NCI-H2227 (cell line): Measurements from ENCODE around the gene HEXB.
"Not testable (repeated sequence)": the region's sequence is repeated elsewhere in the genome, so short reads cannot be mapped to it uniquely, and the experiment has no call there.

ENCODE experiments used
- DNase-seq: peaks from one replicate; lab custom pipeline; 2025; ENCODE audit not compliant: unreplicated experiment; lab: John Stamatoyannopoulos, UW

HEXB gene

GRCh38 chr5:74725331-74725730 is 40.3 kb downstream of the HEXB start:
- DNase-seq: no peak

DNA sequence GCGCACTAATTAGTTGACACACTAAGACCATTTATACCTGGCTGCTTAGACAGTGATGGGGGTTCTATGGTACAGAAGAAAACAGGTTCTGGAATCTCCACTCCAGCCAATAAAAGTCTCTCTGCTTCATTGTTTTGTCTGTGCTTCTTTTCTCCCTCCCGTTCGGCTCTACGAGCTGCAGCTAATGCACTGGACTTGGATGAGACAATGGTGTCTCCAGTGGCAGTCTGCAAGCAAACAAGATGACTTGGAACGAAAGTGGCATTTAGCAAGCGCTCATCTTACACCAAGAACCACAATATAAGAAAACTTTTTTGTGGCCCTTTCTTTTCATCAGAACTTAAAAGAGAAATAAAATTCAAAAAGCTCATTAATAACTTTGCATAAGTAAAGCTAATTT is 51.7 kb downstream of the HEXB start:
- no peak for DNase-seq

GRCh38 chr5:74738406-74738805 is 53.4 kb downstream of the HEXB start:
- DNase-seq: no peak

DNA sequence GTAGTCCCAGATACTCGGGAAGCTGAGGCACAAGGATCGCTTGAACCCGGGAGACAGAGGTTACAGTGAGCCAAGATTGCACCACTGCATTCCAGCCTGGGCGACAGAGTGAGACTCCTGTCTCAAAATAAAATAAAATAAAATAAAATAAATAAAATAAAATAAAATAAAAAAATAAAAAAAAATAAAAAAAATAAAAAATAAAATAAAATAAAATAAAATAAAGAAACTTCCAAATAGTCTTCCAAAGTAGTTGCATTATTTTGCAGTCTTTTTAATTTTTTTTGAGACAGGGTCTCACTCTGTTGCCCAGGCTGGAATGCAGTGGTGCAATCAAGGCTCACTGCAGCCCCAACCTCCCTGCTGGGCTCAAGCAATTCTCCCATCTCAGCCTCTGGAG is 63.7 kb downstream of the HEXB start:
- DNase-seq: not testable (repeated sequence)

DNA sequence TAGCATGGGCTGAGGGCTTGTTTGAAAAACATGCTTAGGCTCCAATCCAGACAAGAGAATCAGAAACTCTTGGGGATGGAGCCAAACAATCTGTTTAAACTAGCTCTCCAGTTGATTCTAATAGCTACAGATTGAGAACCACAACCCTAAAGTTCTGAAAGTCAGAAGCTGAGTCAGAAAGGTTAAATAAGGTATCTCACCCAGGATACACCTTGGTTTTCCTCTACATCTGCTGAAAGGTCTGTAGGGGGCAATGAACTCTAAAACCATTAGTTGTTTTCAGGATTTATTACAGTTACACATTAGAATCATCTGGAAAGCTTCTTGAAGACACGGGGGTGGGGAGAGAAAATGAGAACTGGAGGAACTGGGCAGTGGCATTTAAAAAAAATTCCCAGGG is 76.2 kb downstream of the HEXB start:
- no peak for DNase-seq

- DNase-seq: no peak
Measured at GRCh38 chr5:74762599-74762998, 77.6 kb downstream of the HEXB start.

- no peak for DNase-seq
Measured at GRCh38 chr5:74763504-74763903, 78.5 kb downstream of the HEXB start.

- peak; percentile 24 for DNase-seq
Measured at GRCh38 chr5:74765201-74765600, 80.2 kb downstream of the HEXB start.

DNA sequence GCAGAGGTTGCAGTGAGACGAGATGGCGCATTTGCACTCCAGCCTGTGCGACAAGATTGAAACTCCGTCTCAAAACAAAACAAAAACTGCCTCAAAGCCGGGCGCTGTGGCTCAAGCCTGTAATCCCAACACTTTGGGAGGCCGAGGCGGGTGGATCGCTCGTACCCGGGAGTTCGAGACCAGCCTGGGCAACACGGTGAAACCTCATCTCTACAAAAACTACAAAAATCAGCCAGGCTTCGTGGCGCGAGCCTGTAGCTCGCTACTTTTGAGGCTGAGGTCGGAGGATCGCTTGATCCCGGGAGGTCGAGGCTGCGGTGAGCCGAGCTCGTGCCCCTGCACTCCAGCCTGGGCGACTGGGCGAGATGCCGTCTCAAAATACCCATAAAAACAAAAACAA is 80.9 kb downstream of the HEXB start:
- no peak for DNase-seq

- DNase-seq: peak; percentile 24
Measured at GRCh38 chr5:74766418-74766848, 81.4 kb downstream of the HEXB start.

DNA sequence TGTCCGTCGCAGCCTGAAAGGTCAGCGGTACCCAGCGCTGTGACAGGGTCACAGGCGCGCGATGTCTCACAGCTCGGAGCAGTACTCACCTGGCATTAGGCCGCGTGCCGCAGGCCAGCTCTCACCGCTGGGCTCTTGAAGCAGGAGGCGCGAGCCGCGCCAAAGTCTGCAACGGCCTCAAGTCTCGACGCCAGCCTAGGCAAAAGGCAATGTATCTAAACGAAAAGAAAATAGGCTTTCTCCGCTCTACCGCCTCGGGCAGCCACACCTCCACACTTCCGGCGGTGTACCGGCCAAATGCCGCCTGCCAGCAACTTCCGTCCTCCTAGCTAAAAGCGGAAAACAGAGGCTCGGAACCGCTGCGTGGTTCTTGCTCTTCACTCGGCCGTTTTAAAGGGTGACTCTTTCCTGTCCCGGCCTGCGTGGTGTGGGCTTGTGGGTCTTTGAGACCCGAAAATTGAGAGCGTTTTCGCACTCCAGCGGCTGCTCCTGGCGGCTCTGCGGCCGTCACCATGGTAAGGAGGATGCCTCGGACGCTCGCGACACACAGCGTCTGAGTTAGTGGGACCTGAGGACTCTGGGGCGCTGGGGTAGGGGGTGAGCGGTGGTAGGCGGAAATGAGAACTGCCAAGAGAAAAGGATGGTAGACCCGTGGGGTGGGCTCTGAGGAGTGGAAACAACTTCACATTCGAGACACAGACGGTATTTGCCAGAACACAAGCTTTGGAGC is 82.0 kb downstream of the HEXB start, which contains the start of the genes GFM2 and NSA2:
GFM2 (minus strand) TSS at position 269 of the 730 bp plus-strand sequence. CDS start 3,375 bp downstream, outside the sequence.
NSA2 (plus strand) TSS at position 401 of the 730 bp plus-strand sequence; CDS start at position 513, 112 bp downstream.
- DNase-seq: peak; percentile 92

DNA sequence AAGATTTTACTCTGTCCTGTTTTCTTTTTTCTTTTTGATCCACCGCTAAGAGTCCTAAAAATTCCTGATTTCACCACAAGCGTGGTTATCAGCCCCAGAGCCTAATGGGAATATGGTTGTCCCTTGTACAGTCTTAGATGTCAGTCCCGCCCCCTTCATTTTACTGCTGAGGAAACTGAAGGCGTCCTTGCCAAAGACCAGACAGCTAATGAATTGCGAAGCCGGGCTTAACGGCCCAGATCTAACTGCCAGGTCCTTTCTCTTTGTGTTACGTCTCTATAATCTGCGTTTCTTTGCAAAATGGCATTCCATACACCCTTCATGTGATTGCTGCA is 82.5 kb downstream of the HEXB start:
- peak; percentile 44 for DNase-seq
